ENCODE data around the gene RAPGEF6. TPM values are rescaled to one million over a fixed set of nuclear protein-coding genes. Genes with fewer than 3 reads are reported as not detected.
"Not testable (repeated sequence)": the region's sequence is repeated elsewhere in the genome, so short reads cannot be mapped to it uniquely, and the experiment has no call there.

RAPGEF6 gene
- total and polyA plus RNA-seq, 9 of the 15 experiments (the other 6 are each of a cell fraction or from before 2014, with no cell fraction given), result 2.7 to 23.4 (median 12.7) TPM

DNA sequence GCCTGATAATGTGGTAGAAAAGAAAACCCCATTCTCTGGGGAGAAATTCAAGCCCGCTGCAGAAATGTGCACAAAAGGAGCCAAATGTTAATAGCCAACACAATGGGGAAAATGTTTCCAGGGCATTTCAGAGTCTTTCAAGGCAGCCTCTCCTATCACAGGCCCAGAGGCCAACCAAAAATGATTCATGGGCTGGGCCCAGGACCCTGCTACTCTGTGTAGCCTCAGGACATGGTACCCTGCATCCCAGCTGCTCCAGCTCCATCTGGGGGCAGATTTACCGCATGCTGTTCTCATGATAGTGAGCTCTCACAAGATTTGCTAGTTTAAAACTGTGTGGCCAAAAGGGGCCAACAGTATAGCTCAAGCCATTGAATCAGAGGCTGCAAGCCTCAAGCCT, 41.1 kb downstream of the RAPGEF6 start:
- POLR2A ChIA-PET, result interaction anchor here (0.6 kb wide), 2 partner anchors 11 to 341 kb away, joined by 3 read pairs; no protein-coding TSS in a partner anchor
- intact Hi-C loops (cut with micrococcal nuclease), result no loop called here

DNA sequence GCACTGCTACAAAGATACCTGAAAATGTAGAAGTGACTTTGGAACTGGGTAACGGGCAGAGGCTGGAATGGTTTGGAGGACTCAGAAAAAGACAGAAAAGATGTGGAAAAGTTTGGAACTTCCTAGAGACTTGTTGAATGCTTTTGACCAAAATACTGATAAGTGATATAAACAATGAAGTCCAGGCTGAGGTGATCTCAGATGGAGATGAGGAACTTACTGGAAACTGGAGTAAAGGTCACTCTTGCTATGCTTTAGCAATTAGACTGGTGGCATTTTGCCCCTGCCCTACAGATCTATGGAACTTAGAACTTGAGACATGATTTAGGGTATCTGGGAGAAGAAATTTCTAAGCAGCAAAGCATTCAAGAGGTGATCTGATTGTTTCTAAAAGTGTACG, 41.6 kb downstream of the RAPGEF6 start:
- peaks cover 12% of the 10 kb centered on the region; the same call in 2 of the 3 replicates for H3K36me3 ChIP-seq (ENCODE audit: control insufficient read depth, insufficient read depth, low read length)

More for the DNA sequence above, 41.1 kb downstream of the RAPGEF6 start:
- FAIRE-seq (no peak), ATAC-seq (no peak), DNase-seq (ENCODE audit: extremely low read depth in 1 of 4, low spot score in 3 of 4) (no peak)
- Histone ChIP-seq H4K20me1 (replicated peaks; ENCODE audit: control insufficient read depth, insufficient read depth, low read length) (no peaks in the 10 kb centered on the region), H3K79me2 (ENCODE audit: control insufficient read depth, insufficient read depth, low read length) (peaks cover 52% of the 10 kb centered on the region), H2AFZ (ENCODE audit: low read depth, low read length) (no peak overlapping the region), H3K4me2 (ENCODE audit: insufficient read depth, low read length) (no peak overlapping the region), H3K36me3 (ENCODE audit: control insufficient read depth, insufficient read depth, low read length) (peaks cover 12% of the 10 kb centered on the region; the same call in 2 of the 3 replicates), H3K27ac (ENCODE audit: extremely low read depth, low read depth, low read length) (no peak overlapping the region), H3K4me1 (replicated peaks in 1 of 2; ENCODE audit: control insufficient read depth in 2 of 2, insufficient read depth in 2 of 2, low read length in 2 of 2) (no peaks in the 10 kb centered on the region; a peak in 2 of 5 replicates), H3K4me3 (no peak overlapping the region), H3K9me1 (ENCODE audit: control insufficient read depth, insufficient read depth, low read length) (no peaks in the 10 kb centered on the region), H3K9ac (ENCODE audit: insufficient read depth in 1 of 2, low read depth in 2 of 2, low read length in 2 of 2) (no peak overlapping the region), H3K27me3 (ENCODE audit: control insufficient read depth in 2 of 2, insufficient read depth in 2 of 2, low read length in 2 of 2) (no peaks in the 10 kb centered on the region), H3K9me3 (replicated peaks; ENCODE audit: control insufficient read depth, insufficient read depth, low read depth, low read length) (no peaks in the 10 kb centered on the region)
- BruUV-seq (replicated peaks), result no TSS peak
- WGBS (ENCODE audit: insufficient coverage, low coverage, missing lambda C conversion rate), result 100% methylated on average over 2 of the region's 2 CpGs
- CTCF ChIA-PET (ENCODE audit: low intra/inter-chr PET ratio), result no interaction called here
- in situ Hi-C loops (cut with MboI), result no loop called here
- TF ChIP-seq, protein P1, sequence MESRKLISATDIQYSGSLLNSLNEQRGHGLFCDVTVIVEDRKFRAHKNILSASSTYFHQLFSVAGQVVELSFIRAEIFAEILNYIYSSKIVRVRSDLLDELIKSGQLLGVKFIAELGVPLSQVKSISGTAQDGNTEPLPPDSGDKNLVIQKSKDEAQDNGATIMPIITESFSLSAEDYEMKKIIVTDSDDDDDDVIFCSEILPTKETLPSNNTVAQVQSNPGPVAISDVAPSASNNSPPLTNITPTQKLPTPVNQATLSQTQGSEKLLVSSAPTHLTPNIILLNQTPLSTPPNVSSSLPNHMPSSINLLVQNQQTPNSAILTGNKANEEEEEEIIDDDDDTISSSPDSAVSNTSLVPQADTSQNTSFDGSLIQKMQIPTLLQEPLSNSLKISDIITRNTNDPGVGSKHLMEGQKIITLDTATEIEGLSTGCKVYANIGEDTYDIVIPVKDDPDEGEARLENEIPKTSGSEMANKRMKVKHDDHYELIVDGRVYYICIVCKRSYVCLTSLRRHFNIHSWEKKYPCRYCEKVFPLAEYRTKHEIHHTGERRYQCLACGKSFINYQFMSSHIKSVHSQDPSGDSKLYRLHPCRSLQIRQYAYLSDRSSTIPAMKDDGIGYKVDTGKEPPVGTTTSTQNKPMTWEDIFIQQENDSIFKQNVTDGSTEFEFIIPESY (CRISPR knock-in tag; IDR thresholded peaks at IDR 0.05), result peak; percentile 18; the same call in 1 of the 2 replicates
- TF ChIP-seq ZNF23 (CRISPR knock-in tag; IDR thresholded peaks at IDR 0.05), result no peak

More for the DNA sequence above, 41.6 kb downstream of the RAPGEF6 start:
- peaks cover 49% of the 10 kb centered on the region for H3K79me2 ChIP-seq (ENCODE audit: control insufficient read depth, insufficient read depth, low read length)
- DNase-seq (ENCODE audit: extremely low read depth in 1 of 4, low spot score in 3 of 4); H3K9me1 ChIP-seq (ENCODE audit: control insufficient read depth, insufficient read depth, low read length); CTCF ChIA-PET (ENCODE audit: low intra/inter-chr PET ratio); ATAC-seq; H4K20me1 ChIP-seq (replicated peaks; ENCODE audit: control insufficient read depth, insufficient read depth, low read length); H3K4me2 ChIP-seq (ENCODE audit: insufficient read depth, low read length); H3K27ac ChIP-seq (ENCODE audit: extremely low read depth, low read depth, low read length); POLR2A ChIA-PET; H3K9ac ChIP-seq (ENCODE audit: insufficient read depth in 1 of 2, low read depth in 2 of 2, low read length in 2 of 2); H3K9me3 ChIP-seq (replicated peaks; ENCODE audit: control insufficient read depth, insufficient read depth, low read depth, low read length); FAIRE-seq; H2AFZ ChIP-seq (ENCODE audit: low read depth, low read length); H3K4me1 ChIP-seq (replicated peaks in 1 of 2; ENCODE audit: control insufficient read depth in 2 of 2, insufficient read depth in 2 of 2, low read length in 2 of 2); in situ Hi-C loops (cut with MboI); BruUV-seq (replicated peaks); H3K27me3 ChIP-seq (ENCODE audit: control insufficient read depth in 2 of 2, insufficient read depth in 2 of 2, low read length in 2 of 2); H3K4me3 ChIP-seq; intact Hi-C loops (cut with micrococcal nuclease): not testable (repeated sequence)
- WGBS (ENCODE audit: insufficient coverage, low coverage, missing lambda C conversion rate), result 67% methylated on average over 2 of the region's 2 CpGs

All from K562 (cell line).